ENCODE data around the gene AGT. TPM values are rescaled to one million over a fixed set of nuclear protein-coding genes. Genes with fewer than 3 reads are reported as not detected.
"Not testable (repeated sequence)": the region's sequence is repeated elsewhere in the genome, so short reads cannot be mapped to it uniquely, and the experiment has no call there.

Gene AGT
- polyA plus RNA-seq, 1 donor (not counting 4 experiments of a cell fraction or from before 2014, with no cell fraction given) = not detected

- Histone ChIP-seq H3K9me3 (ENCODE audit: control insufficient read depth, low read depth, low read length) (no peaks in the 10 kb centered on the region), H3K79me2 (ENCODE audit: control insufficient read depth, insufficient read depth, low read length) (no peaks in the 10 kb centered on the region), H2AFZ (ENCODE audit: control insufficient read depth, low read length) (no peak overlapping the region), H3K4me2 (ENCODE audit: control insufficient read depth, extremely low read depth, insufficient read depth, low read depth, low read length) (no peak overlapping the region), H3K4me1 (ENCODE audit: control insufficient read depth, extremely low read depth, insufficient read depth, low read length) (no peaks in the 10 kb centered on the region), H3K27me3 (ENCODE audit: control insufficient read depth, extremely low read depth, insufficient read depth, low read length) (no peaks in the 10 kb centered on the region), H3K36me3 (ENCODE audit: control insufficient read depth in 2 of 2, extremely low read depth in 1 of 2, insufficient read depth in 2 of 2, low read length in 2 of 2) (no peaks in the 10 kb centered on the region), H4K20me1 (ENCODE audit: control insufficient read depth, extremely low read depth, insufficient read depth, low read length) (no peaks in the 10 kb centered on the region), H3K27ac (ENCODE audit: control insufficient read depth, insufficient read depth, low read length) (no peak overlapping the region), H3K9me1 (ENCODE audit: control insufficient read depth, extremely low read depth, insufficient read depth, low read length) (no peaks in the 10 kb centered on the region), H3K4me3 (ENCODE audit: control insufficient read depth in 2 of 3, extremely low read depth in 1 of 3, insufficient read depth in 2 of 3, low read depth in 1 of 3, low read length in 3 of 3) (no peak overlapping the region), H3K9ac (ENCODE audit: control insufficient read depth, extremely low read depth, insufficient read depth, low read length) (no peak overlapping the region)
- DNase-seq (ENCODE audit: low read depth, low spot score) = no peak
- FAIRE-seq = no peak
- TF ChIP-seq CTCF (optimal IDR thresholded peaks at IDR 0.05 in 1 of 3, IDR thresholded peaks at IDR 0.05 in 1 of 3, conservative IDR thresholded peaks at IDR 0.05 in 1 of 3; ENCODE audit: extremely low read depth in 1 of 3, insufficient read depth in 2 of 3, low read length in 3 of 3) = no peak
- TF ChIP-seq EZH2 (IDR thresholded peaks at IDR 0.05; ENCODE audit: low read length) = no peak
- dilution Hi-C loops (cut with MboI; ENCODE audit: extremely low pct_ligation_motif_present, low sequenced_read_pairs) = no loop called here
Observed at GRCh38 chr1:230717251-230717650, 3.3 kb upstream of the AGT start.

GRCh38 chr1:230716453-230716852 is 2.5 kb upstream of the AGT start:
- H2AFZ ChIP-seq (ENCODE audit: control insufficient read depth, low read length); H3K36me3 ChIP-seq (ENCODE audit: control insufficient read depth in 2 of 2, extremely low read depth in 1 of 2, insufficient read depth in 2 of 2, low read length in 2 of 2); H3K27me3 ChIP-seq (ENCODE audit: control insufficient read depth, extremely low read depth, insufficient read depth, low read length); FAIRE-seq; H3K27ac ChIP-seq (ENCODE audit: control insufficient read depth, insufficient read depth, low read length); H3K4me3 ChIP-seq (ENCODE audit: control insufficient read depth in 2 of 3, extremely low read depth in 1 of 3, insufficient read depth in 2 of 3, low read depth in 1 of 3, low read length in 3 of 3); dilution Hi-C loops (cut with MboI; ENCODE audit: extremely low pct_ligation_motif_present, low sequenced_read_pairs); H3K9ac ChIP-seq (ENCODE audit: control insufficient read depth, extremely low read depth, insufficient read depth, low read length); H4K20me1 ChIP-seq (ENCODE audit: control insufficient read depth, extremely low read depth, insufficient read depth, low read length); H3K9me3 ChIP-seq (ENCODE audit: control insufficient read depth, low read depth, low read length); H3K4me1 ChIP-seq (ENCODE audit: control insufficient read depth, extremely low read depth, insufficient read depth, low read length); H3K9me1 ChIP-seq (ENCODE audit: control insufficient read depth, extremely low read depth, insufficient read depth, low read length); DNase-seq (ENCODE audit: low read depth, low spot score); H3K4me2 ChIP-seq (ENCODE audit: control insufficient read depth, extremely low read depth, insufficient read depth, low read depth, low read length); H3K79me2 ChIP-seq (ENCODE audit: control insufficient read depth, insufficient read depth, low read length): not testable (repeated sequence)

DNA sequence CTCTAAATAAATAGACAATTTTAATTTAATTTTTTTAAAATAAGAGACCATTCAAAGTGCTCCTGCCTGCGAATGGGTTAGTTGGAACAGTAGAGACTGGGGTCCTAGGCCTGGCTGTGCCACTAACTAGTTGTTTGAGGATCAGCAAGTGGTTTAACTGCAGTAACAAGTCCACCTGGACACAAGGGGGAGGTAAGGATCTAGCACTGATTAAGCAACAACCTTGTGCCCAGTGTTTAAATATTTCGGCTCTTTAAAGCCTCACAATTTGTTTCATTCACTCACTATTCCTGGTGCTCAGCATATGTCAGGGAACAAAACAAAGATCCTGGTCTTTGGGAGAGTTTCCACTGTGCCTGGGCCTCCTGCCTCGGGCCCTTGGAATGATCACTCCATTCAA is 1.6 kb upstream of the AGT start:
- Histone ChIP-seq H3K27me3 (ENCODE audit: control insufficient read depth, extremely low read depth, insufficient read depth, low read length) (no peaks in the 10 kb centered on the region), H4K20me1 (ENCODE audit: control insufficient read depth, extremely low read depth, insufficient read depth, low read length) (no peaks in the 10 kb centered on the region), H3K4me2 (ENCODE audit: control insufficient read depth, extremely low read depth, insufficient read depth, low read depth, low read length) (no peak overlapping the region), H3K9me1 (ENCODE audit: control insufficient read depth, extremely low read depth, insufficient read depth, low read length) (no peaks in the 10 kb centered on the region), H3K4me3 (ENCODE audit: control insufficient read depth in 2 of 3, extremely low read depth in 1 of 3, insufficient read depth in 2 of 3, low read depth in 1 of 3, low read length in 3 of 3) (no peak overlapping the region), H3K4me1 (ENCODE audit: control insufficient read depth, extremely low read depth, insufficient read depth, low read length) (no peaks in the 10 kb centered on the region), H3K9ac (ENCODE audit: control insufficient read depth, extremely low read depth, insufficient read depth, low read length) (no peak overlapping the region), H3K27ac (ENCODE audit: control insufficient read depth, insufficient read depth, low read length) (no peak overlapping the region), H3K9me3 (ENCODE audit: control insufficient read depth, low read depth, low read length) (no peaks in the 10 kb centered on the region), H3K79me2 (ENCODE audit: control insufficient read depth, insufficient read depth, low read length) (no peaks in the 10 kb centered on the region), H3K36me3 (ENCODE audit: control insufficient read depth in 2 of 2, extremely low read depth in 1 of 2, insufficient read depth in 2 of 2, low read length in 2 of 2) (no peaks in the 10 kb centered on the region), H2AFZ (ENCODE audit: control insufficient read depth, low read length) (no peak overlapping the region)
- dilution Hi-C loops (cut with MboI; ENCODE audit: extremely low pct_ligation_motif_present, low sequenced_read_pairs) = no loop called here
- DNase-seq (ENCODE audit: low read depth, low spot score) (no peak), FAIRE-seq (no peak)
- TF ChIP-seq CTCF (optimal IDR thresholded peaks at IDR 0.05 in 1 of 3, IDR thresholded peaks at IDR 0.05 in 1 of 3, conservative IDR thresholded peaks at IDR 0.05 in 1 of 3; ENCODE audit: extremely low read depth in 1 of 3, insufficient read depth in 2 of 3, low read length in 3 of 3) (no peak), EZH2 (IDR thresholded peaks at IDR 0.05; ENCODE audit: low read length) (no peak)
